Measurements from ENCODE around the gene HSPB2.

The HSPB2 gene

GRCh38 chr11:111960916-111961315 is 48.4 kb downstream of the HSPB2 start:
- Histone ChIP-seq H3K36me3 (ENCODE audit: control insufficient read depth, insufficient read depth, low read length, severe bottlenecking) (peaks cover 4% of the 10 kb centered on the region), H3K4me3 (ENCODE audit: low read length) (no peak overlapping the region), H3K9ac (ENCODE audit: low read length) (no peak overlapping the region), H3K27me3 (replicated peaks; ENCODE audit: control insufficient read depth, insufficient read depth, low read length) (no peaks in the 10 kb centered on the region), H3K4me1 (ENCODE audit: control insufficient read depth, insufficient read depth, low read length) (no peaks in the 10 kb centered on the region), H3K9me3 (ENCODE audit: control insufficient read depth, low read length) (no peaks in the 10 kb centered on the region)
- no peak for DNase-seq (ENCODE audit: low read depth)

- no peak for DNase-seq (ENCODE audit: low read depth)
- Histone ChIP-seq H3K36me3 (ENCODE audit: control insufficient read depth, insufficient read depth, low read length, severe bottlenecking) (peaks cover 5% of the 10 kb centered on the region), H3K4me1 (ENCODE audit: control insufficient read depth, insufficient read depth, low read length) (no peaks in the 10 kb centered on the region), H3K27me3 (replicated peaks; ENCODE audit: control insufficient read depth, insufficient read depth, low read length) (no peaks in the 10 kb centered on the region), H3K4me3 (ENCODE audit: low read length) (no peak overlapping the region), H3K9ac (ENCODE audit: low read length) (no peak overlapping the region), H3K9me3 (ENCODE audit: control insufficient read depth, low read length) (no peaks in the 10 kb centered on the region)
Measured at GRCh38 chr11:111961389-111962300, 49.1 kb downstream of the HSPB2 start.
